Activated naive CD8-positive, alpha-beta T cell treated with anti-CD3 and anti-CD28 coated beads for 36 hours (primary cell): ENCODE results near the gene ZNF835. TPM values are rescaled to one million over a fixed set of nuclear protein-coding genes. Genes with fewer than 3 reads are reported as not detected.

ENCODE experiments used
- DNase-seq: peaks from one replicate; pipeline ENCODE4 v3.0.0; 2021
- H3K27ac Mint-ChIP-seq: one replicate; pipeline ENCODE4 v1.8.0; 2022; ENCODE audit warnings: mild to moderate bottlenecking, moderate library complexity, mixed read lengths
- H3K27me3 Mint-ChIP-seq: one replicate; pipeline ENCODE4 v1.8.0; 2022; ENCODE audit warnings: mild to moderate bottlenecking, mixed read lengths
- H3K36me3 Mint-ChIP-seq: one replicate; pipeline ENCODE4 v1.8.0; 2021; ENCODE audit warnings: mild to moderate bottlenecking, mixed read lengths
- H3K4me1 Mint-ChIP-seq: one replicate; pipeline ENCODE4 v1.8.0; 2021; ENCODE audit warnings: mixed read lengths
- H3K4me3 Mint-ChIP-seq: one replicate; pipeline ENCODE4 v1.8.0; 2022; ENCODE audit warnings: mild to moderate bottlenecking, moderate library complexity, mixed read lengths
- H3K9me3 Mint-ChIP-seq: one replicate; pipeline ENCODE4 v1.8.0; 2022; ENCODE audit warnings: mixed read lengths
- total RNA-seq, 2 experiments: library from RNA; stranded (reverse); gene quantifications; one replicate each; pipeline ENCODE4 v1.2.3, GENCODE V29; 2021

The ZNF835 gene
- total RNA-seq, 2 experiments from 2014 or later, result 5.0 to 5.2 TPM

GRCh38 chr19:56633021-56633420 is 38.5 kb downstream of the ZNF835 start:
- H3K4me1 Mint-ChIP-seq, result no peaks in the 10 kb centered on the region
- H3K27me3 Mint-ChIP-seq, result peaks cover 4% of the 10 kb centered on the region
- H3K36me3 Mint-ChIP-seq, result peaks cover 28% of the 10 kb centered on the region
- H3K9me3 Mint-ChIP-seq, result peaks cover 54% of the 10 kb centered on the region
- no peak for DNase-seq
- no peak overlapping the region for H3K27ac Mint-ChIP-seq
- no peak overlapping the region for H3K4me3 Mint-ChIP-seq

- Mint-ChIP-seq H3K4me3 (no peak overlapping the region), H3K9me3 (peaks cover 47% of the 10 kb centered on the region), H3K36me3 (peaks cover 61% of the 10 kb centered on the region), H3K4me1 (no peaks in the 10 kb centered on the region), H3K27ac (no peak overlapping the region), H3K27me3 (no peaks in the 10 kb centered on the region)
- no peak for DNase-seq
These were observed 45.8 kb downstream of the ZNF835 start for GRCh38 chr19:56625708-56626107.

- H3K4me3 Mint-ChIP-seq, result no peak overlapping the region
- H3K27me3 Mint-ChIP-seq, result no peaks in the 10 kb centered on the region
- no peak for DNase-seq
- H3K4me1 Mint-ChIP-seq, result no peaks in the 10 kb centered on the region
- H3K9me3 Mint-ChIP-seq, result peaks cover 45% of the 10 kb centered on the region
- H3K36me3 Mint-ChIP-seq, result peaks cover 73% of the 10 kb centered on the region
- no peak overlapping the region for H3K27ac Mint-ChIP-seq
These were observed 48.6 kb downstream of the ZNF835 start for GRCh38 chr19:56623006-56623405.

GRCh38 chr19:56622374-56622773 is 49.2 kb downstream of the ZNF835 start:
- Mint-ChIP-seq H3K36me3 (peaks cover 80% of the 10 kb centered on the region), H3K27me3 (no peaks in the 10 kb centered on the region), H3K9me3 (peaks cover 49% of the 10 kb centered on the region), H3K4me3 (no peak overlapping the region), H3K27ac (no peak overlapping the region), H3K4me1 (no peaks in the 10 kb centered on the region)
- DNase-seq, result no peak

GRCh38 chr19:56619121-56619520 is 52.4 kb downstream of the ZNF835 start:
- peaks cover 93% of the 10 kb centered on the region for H3K36me3 Mint-ChIP-seq
- H3K4me3 Mint-ChIP-seq, result no peak overlapping the region
- H3K9me3 Mint-ChIP-seq, result peaks cover 61% of the 10 kb centered on the region
- DNase-seq, result no peak
- H3K27me3 Mint-ChIP-seq, result no peaks in the 10 kb centered on the region
- H3K4me1 Mint-ChIP-seq, result no peaks in the 10 kb centered on the region
- no peak overlapping the region for H3K27ac Mint-ChIP-seq

GRCh38 chr19:56617531-56617930 is 54.0 kb downstream of the ZNF835 start:
- H3K4me3 Mint-ChIP-seq, result no peak overlapping the region
- no peak for DNase-seq
- no peaks in the 10 kb centered on the region for H3K4me1 Mint-ChIP-seq
- no peaks in the 10 kb centered on the region for H3K27me3 Mint-ChIP-seq
- H3K9me3 Mint-ChIP-seq, result peaks cover 60% of the 10 kb centered on the region
- peaks cover 93% of the 10 kb centered on the region for H3K36me3 Mint-ChIP-seq
- no peak overlapping the region for H3K27ac Mint-ChIP-seq

GRCh38 chr19:56613639-56614038 is 57.9 kb downstream of the ZNF835 start:
- peaks cover 67% of the 10 kb centered on the region for H3K9me3 Mint-ChIP-seq
- DNase-seq, result no peak
- no peaks in the 10 kb centered on the region for H3K27me3 Mint-ChIP-seq
- peaks cover 94% of the 10 kb centered on the region for H3K36me3 Mint-ChIP-seq
- no peak overlapping the region for H3K27ac Mint-ChIP-seq
- H3K4me1 Mint-ChIP-seq, result no peaks in the 10 kb centered on the region
- no peak overlapping the region for H3K4me3 Mint-ChIP-seq

GRCh38 chr19:56612737-56613136 is 58.8 kb downstream of the ZNF835 start:
- Mint-ChIP-seq H3K4me1 (no peaks in the 10 kb centered on the region), H3K27ac (no peak overlapping the region)
- no peak for DNase-seq

More at GRCh38 chr19:56612737-56613136, 58.8 kb downstream of the ZNF835 start:
- Mint-ChIP-seq H3K9me3 (peaks cover 67% of the 10 kb centered on the region), H3K36me3 (peaks cover 95% of the 10 kb centered on the region), H3K4me3 (no peak overlapping the region), H3K27me3 (no peaks in the 10 kb centered on the region)

Other genes starting within 250 kb of the ZNF835 start
- gene ZNF667, start 194.4 kb downstream of the ZNF835 start, total RNA-seq, result 1 to 10 TPM; 7.3 to 7.7 TPM
- gene ZNF471, start 163.9 kb downstream of the ZNF835 start, total RNA-seq, result 1 to 10 TPM; 1.2 to 1.5 TPM
- gene ZFP28, start 132.8 kb downstream of the ZNF835 start, total RNA-seq, result 1 to 10 TPM; 4.3 to 5.7 TPM
- gene ZNF470, start 104.3 kb downstream of the ZNF835 start, total RNA-seq, result 1 to 10 TPM; 3.6 to 4.3 TPM
- gene ZNF71, start 76.5 kb downstream of the ZNF835 start, total RNA-seq, result 1 to 10 TPM; 5.4 TPM
- gene SMIM17, start 28.6 kb downstream of the ZNF835 start, total RNA-seq, result not detected
- gene PEG3, start 169.0 kb upstream of the ZNF835 start, total RNA-seq, result under 1 TPM; 0.14 to 0.16 TPM
- gene ZIM2, start 169.0 kb upstream of the ZNF835 start, total RNA-seq, result not detected